ENCODE results near the gene AKAP9.
"Not testable (repeated sequence)": the region's sequence is repeated elsewhere in the genome, so short reads cannot be mapped to it uniquely, and the experiment has no call there.

The AKAP9 gene

GRCh38 chr7:92137557-92137956 is 196.9 kb downstream of the AKAP9 start:
- peak; percentile 13 for DNase-seq

- DNase-seq: no peak
Measured at GRCh38 chr7:92141161-92141560, 200.5 kb downstream of the AKAP9 start.

- not testable (repeated sequence) for DNase-seq
Measured at GRCh38 chr7:92142791-92143190, 202.1 kb downstream of the AKAP9 start.

- not testable (repeated sequence) for DNase-seq
Measured at GRCh38 chr7:92143192-92143880, 202.7 kb downstream of the AKAP9 start.

GRCh38 chr7:92149736-92150239 is 209.1 kb downstream of the AKAP9 start:
- no peak for DNase-seq

- no peak for DNase-seq
Measured at GRCh38 chr7:92150450-92151017, 209.9 kb downstream of the AKAP9 start.

GRCh38 chr7:92155108-92155739 is 214.6 kb downstream of the AKAP9 start:
- DNase-seq: no peak

GRCh38 chr7:92156990-92157389 is 216.3 kb downstream of the AKAP9 start:
- DNase-seq: no peak

GRCh38 chr7:92158660-92159575 is 218.3 kb downstream of the AKAP9 start:
- peak; percentile 69 for DNase-seq

Measured in NCI-H226 (cell line).